NCI-H460 (cell line): ENCODE data around the gene ACER1. TPM values are rescaled to one million over a fixed set of nuclear protein-coding genes. Genes with fewer than 3 reads are reported as not detected.
"Not testable (repeated sequence)": the region's sequence is repeated elsewhere in the genome, so short reads cannot be mapped to it uniquely, and the experiment has no call there.

Source experiments
- DNase-seq: peaks from one replicate; pipeline ENCODE4 v3.0.0-alpha.2; 2016; ENCODE audit warnings: low read depth; ENCODE audit errors: extremely low read depth
- polyA plus RNA-seq: library from polyadenylated mRNA; depleted of rRNA; stranded (reverse); fragments of >200 nt; gene quantifications from 2 replicates; pipeline ENCODE4 v1.2.3, GENCODE V29; 2014; cell fraction: nucleus; rRNA removed
- total RNA-seq: library from RNA; depleted of rRNA; stranded (reverse); fragments of >200 nt; shearing (Covaris generic); gene quantifications from 2 replicates; pipeline ENCODE4 v1.2.3, GENCODE V29; 2014; rRNA removed

The ACER1 gene
- total RNA-seq = not detected in 2 replicates
- not detected in 2 replicates for polyA plus RNA-seq

- no peak for DNase-seq
These were observed at the start of gene ACER1 for GRCh38 chr19:6333439-6333838. ACER1 (minus strand) TSS chr19:6333612; CDS start chr19:6333551, 61 bp downstream.

- DNase-seq = no peak
These were observed 49.8 kb upstream of the ACER1 start for GRCh38 chr19:6383188-6383587.

GRCh38 chr19:6381030-6381750 is 47.8 kb upstream of the ACER1 start:
- no peak for DNase-seq

GRCh38 chr19:6379744-6380143 is 46.3 kb upstream of the ACER1 start:
- DNase-seq = no peak

- no peak for DNase-seq
These were observed 45.1 kb upstream of the ACER1 start for GRCh38 chr19:6378486-6378885.

- DNase-seq = no peak
These were observed 44.6 kb upstream of the ACER1 start for GRCh38 chr19:6378041-6378440.

GRCh38 chr19:6376512-6377190 is 43.2 kb upstream of the ACER1 start:
- DNase-seq = no peak

- no peak for DNase-seq
These were observed 42.1 kb upstream of the ACER1 start, which contains the start of gene PSPN for GRCh38 chr19:6375411-6376010. PSPN (minus strand) TSS chr19:6375933; CDS start chr19:6375849, 84 bp downstream.

GRCh38 chr19:6374711-6375410 is 41.4 kb upstream of the ACER1 start:
- no peak for DNase-seq

- DNase-seq = no peak
These were observed 40.8 kb upstream of the ACER1 start for GRCh38 chr19:6374161-6374709.

GRCh38 chr19:6373813-6374108 is 40.3 kb upstream of the ACER1 start:
- DNase-seq = no peak

- peak; percentile 94 for DNase-seq
These were observed 39.8 kb upstream of the ACER1 start for GRCh38 chr19:6373096-6373812.

GRCh38 chr19:6372594-6373095 is 39.2 kb upstream of the ACER1 start, which contains the start of gene ALKBH7:
ALKBH7 (plus strand) TSS chr19:6372794; CDS start chr19:6372821, 27 bp downstream.
- peak; percentile 99 for DNase-seq

GRCh38 chr19:6364353-6364752 is 30.9 kb upstream of the ACER1 start:
- DNase-seq = no peak

- no peak for DNase-seq
These were observed 29.0 kb upstream of the ACER1 start for GRCh38 chr19:6362351-6362801.

GRCh38 chr19:6362027-6362350 is 28.6 kb upstream of the ACER1 start:
- no peak for DNase-seq

GRCh38 chr19:6360857-6361216 is 27.4 kb upstream of the ACER1 start:
- not testable (repeated sequence) for DNase-seq

- not testable (repeated sequence) for DNase-seq
These were observed 27.0 kb upstream of the ACER1 start for GRCh38 chr19:6360445-6360844.

- no peak for DNase-seq
These were observed 26.3 kb upstream of the ACER1 start for GRCh38 chr19:6359568-6360341.
